HUES6 (cell line): ENCODE results near the gene KDSR.

Experiments
- H3K27ac ChIP-seq: 2 replicates; pipeline ENCODE4 v1.7.0; 2013; ENCODE audit warnings: low read depth, mild to moderate bottlenecking, low read length, inconsistent platforms
- H3K27me3 ChIP-seq: 2 replicates; pipeline ENCODE4 v1.6.1; 2013; ENCODE audit warnings: low read length; ENCODE audit not compliant: control insufficient read depth, insufficient read depth
- H3K36me3 ChIP-seq: 2 replicates; pipeline ENCODE4 v1.6.1; 2013; ENCODE audit warnings: low read length; ENCODE audit not compliant: control insufficient read depth, insufficient read depth
- H3K4me1 ChIP-seq: 2 replicates; pipeline ENCODE4 v1.6.1; 2013; ENCODE audit warnings: low read length; ENCODE audit not compliant: control insufficient read depth, insufficient read depth
- H3K4me3 ChIP-seq: 2 replicates; pipeline ENCODE4 v1.5.1; 2013; ENCODE audit warnings: low read depth, low read length
- H3K9ac ChIP-seq: one replicate; pipeline ENCODE4 v1.6.1; 2013; ENCODE audit warnings: mild to moderate bottlenecking, low read length
- H3K9me3 ChIP-seq: 2 replicates; pipeline ENCODE4 v1.6.1; 2013; ENCODE audit warnings: low read depth, low read length; ENCODE audit not compliant: control insufficient read depth, insufficient read depth

KDSR gene

GRCh38 chr18:63367053-63367953 is at the start of gene KDSR:
TSS of gene KDSR (minus strand) at chr18:63367206. CDS start at chr18:63367118, 88 bp downstream.
- H3K36me3 ChIP-seq: peaks cover 6% of the 10 kb centered on the region
- H3K9me3 ChIP-seq: peaks cover 14% of the 10 kb centered on the region
- H3K9ac ChIP-seq: peak within 1 kb of the TSS; percentile 92
- peak within 1 kb of the TSS; percentile 84; the same call in 1 of the 2 replicates for H3K27ac ChIP-seq
- peak within 1 kb of the TSS; percentile 72 for H3K4me3 ChIP-seq
- peaks cover 2% of the 10 kb centered on the region; the same call in 1 of the 2 replicates for H3K4me1 ChIP-seq
- no peaks in the 10 kb centered on the region for H3K27me3 ChIP-seq

- Histone ChIP-seq H3K27ac (no peak overlapping the region), H3K4me3 (no peak overlapping the region), H3K27me3 (no peaks in the 10 kb centered on the region), H3K9me3 (no peaks in the 10 kb centered on the region), H3K9ac (no peak overlapping the region), H3K36me3 (peaks cover 67% of the 10 kb centered on the region), H3K4me1 (no peaks in the 10 kb centered on the region; the same call in 1 of the 2 replicates)
Observed at GRCh38 chr18:63412953-63413352, 45.9 kb upstream of the KDSR start.

- H3K9ac ChIP-seq: no peak overlapping the region
- H3K27me3 ChIP-seq: no peaks in the 10 kb centered on the region
- H3K9me3 ChIP-seq: no peaks in the 10 kb centered on the region
Observed at GRCh38 chr18:63410792-63411191, 43.8 kb upstream of the KDSR start.

GRCh38 chr18:63409301-63409700 is 42.3 kb upstream of the KDSR start:
- H3K9me3 ChIP-seq: no peaks in the 10 kb centered on the region
- no peak overlapping the region for H3K27ac ChIP-seq
- H3K36me3 ChIP-seq: peaks cover 51% of the 10 kb centered on the region
- no peak overlapping the region for H3K4me3 ChIP-seq
- H3K27me3 ChIP-seq: no peaks in the 10 kb centered on the region
- no peak overlapping the region for H3K9ac ChIP-seq
- H3K4me1 ChIP-seq: peaks cover 8% of the 10 kb centered on the region; the same call in 1 of the 2 replicates

More at GRCh38 chr18:63410792-63411191, 43.8 kb upstream of the KDSR start:
- no peak overlapping the region for H3K27ac ChIP-seq
- peaks cover 8% of the 10 kb centered on the region; the same call in 1 of the 2 replicates for H3K4me1 ChIP-seq
- H3K4me3 ChIP-seq: no peak overlapping the region
- peaks cover 61% of the 10 kb centered on the region for H3K36me3 ChIP-seq

GRCh38 chr18:63407734-63408133 is 40.7 kb upstream of the KDSR start:
- no peak overlapping the region for H3K4me3 ChIP-seq
- H3K9me3 ChIP-seq: no peaks in the 10 kb centered on the region
- peaks cover 8% of the 10 kb centered on the region; the same call in 1 of the 2 replicates for H3K4me1 ChIP-seq
- H3K9ac ChIP-seq: no peak overlapping the region
- H3K27ac ChIP-seq: no peak overlapping the region
- no peaks in the 10 kb centered on the region for H3K27me3 ChIP-seq
- peaks cover 64% of the 10 kb centered on the region for H3K36me3 ChIP-seq

GRCh38 chr18:63405986-63406385 is 39.0 kb upstream of the KDSR start:
- Histone ChIP-seq H3K4me1 (peaks cover 8% of the 10 kb centered on the region; the same call in 1 of the 2 replicates), H3K9me3 (no peaks in the 10 kb centered on the region), H3K27ac (no peak overlapping the region), H3K9ac (no peak overlapping the region), H3K36me3 (peaks cover 74% of the 10 kb centered on the region), H3K4me3 (no peak overlapping the region), H3K27me3 (no peaks in the 10 kb centered on the region)

GRCh38 chr18:63402246-63403162 is 35.5 kb upstream of the KDSR start:
- Histone ChIP-seq H3K9ac (no peak overlapping the region), H3K4me3 (no peak overlapping the region), H3K4me1 (peaks cover 7% of the 10 kb centered on the region; the same call in 1 of the 2 replicates), H3K27ac (no peak overlapping the region), H3K9me3 (no peaks in the 10 kb centered on the region), H3K36me3 (peaks cover 72% of the 10 kb centered on the region), H3K27me3 (no peaks in the 10 kb centered on the region)

GRCh38 chr18:63399300-63399699 is 32.3 kb upstream of the KDSR start:
- no peak overlapping the region for H3K9ac ChIP-seq
- no peak overlapping the region for H3K27ac ChIP-seq
- no peaks in the 10 kb centered on the region for H3K4me1 ChIP-seq
- H3K27me3 ChIP-seq: no peaks in the 10 kb centered on the region
- H3K4me3 ChIP-seq: no peak overlapping the region
- no peaks in the 10 kb centered on the region for H3K9me3 ChIP-seq
- H3K36me3 ChIP-seq: peaks cover 93% of the 10 kb centered on the region

GRCh38 chr18:63397349-63397748 is 30.3 kb upstream of the KDSR start:
- Histone ChIP-seq H3K27ac (no peak overlapping the region), H3K4me1 (no peaks in the 10 kb centered on the region), H3K4me3 (no peak overlapping the region), H3K9me3 (no peaks in the 10 kb centered on the region), H3K27me3 (no peaks in the 10 kb centered on the region), H3K36me3 (peaks cover 84% of the 10 kb centered on the region), H3K9ac (no peak overlapping the region)

- Histone ChIP-seq H3K36me3 (peaks cover 75% of the 10 kb centered on the region), H3K27ac (no peak overlapping the region), H3K9ac (no peak overlapping the region), H3K27me3 (no peaks in the 10 kb centered on the region), H3K4me3 (no peak overlapping the region), H3K4me1 (no peaks in the 10 kb centered on the region), H3K9me3 (no peaks in the 10 kb centered on the region)
Observed at GRCh38 chr18:63395503-63395902, 28.5 kb upstream of the KDSR start.
